ENCODE data around the gene C19orf25.

The C19orf25 gene

GRCh38 chr19:1456121-1456900 is 22.7 kb downstream of the C19orf25 start:
- no peak for ATAC-seq
- no peak for TF ChIP-seq ZNF565 (CRISPR knock-in tag; conservative IDR thresholded peaks at IDR 0.05; ENCODE audit: low read depth)
- TF ChIP-seq SNAI2 (CRISPR knock-in tag; IDR thresholded peaks at IDR 0.05): no peak
- TF ChIP-seq ZFP3 (CRISPR knock-in tag; IDR thresholded peaks at IDR 0.05): no peak
- TF ChIP-seq RARB (CRISPR knock-in tag; IDR thresholded peaks at IDR 0.05): no peak
- TF ChIP-seq CREB5 (CRISPR knock-in tag; IDR thresholded peaks at IDR 0.05; ENCODE audit: low read depth): no peak

GRCh38 chr19:1455336-1456120 is 23.5 kb downstream of the C19orf25 start:
- no peak for TF ChIP-seq OSR1 (CRISPR knock-in tag; IDR thresholded peaks at IDR 0.05)
- no peak for TF ChIP-seq ZC3H10 (CRISPR knock-in tag; IDR thresholded peaks at IDR 0.05)
- TF ChIP-seq TCF4 (CRISPR knock-in tag; IDR thresholded peaks at IDR 0.05; ENCODE audit: borderline replicate concordance): no peak
- no peak for TF ChIP-seq GLIS3 (CRISPR knock-in tag; IDR thresholded peaks at IDR 0.05)
- TF ChIP-seq ZNF70 (CRISPR knock-in tag; IDR thresholded peaks at IDR 0.05): no peak
- TF ChIP-seq CSRNP3 (CRISPR knock-in tag; IDR thresholded peaks at IDR 0.05): no peak
- no peak for TF ChIP-seq ARNTL (CRISPR knock-in tag; IDR thresholded peaks at IDR 0.05; ENCODE audit: borderline replicate concordance, low read depth)
- TF ChIP-seq TOX (CRISPR knock-in tag; IDR thresholded peaks at IDR 0.05; ENCODE audit: borderline replicate concordance): no peak
- TF ChIP-seq RARB (CRISPR knock-in tag; IDR thresholded peaks at IDR 0.05): no peak
- TF ChIP-seq ZNF565 (CRISPR knock-in tag; conservative IDR thresholded peaks at IDR 0.05; ENCODE audit: low read depth): no peak
- no peak for TF ChIP-seq ZFP30 (CRISPR knock-in tag; IDR thresholded peaks at IDR 0.05)
- no peak for TF ChIP-seq ESRRG (CRISPR knock-in tag; IDR thresholded peaks at IDR 0.05)
- TF ChIP-seq CREB5 (CRISPR knock-in tag; IDR thresholded peaks at IDR 0.05; ENCODE audit: low read depth): no peak
- TF ChIP-seq PATZ1 (CRISPR knock-in tag; IDR thresholded peaks at IDR 0.05; ENCODE audit: borderline replicate concordance): no peak
- TF ChIP-seq ISL1 (CRISPR knock-in tag; IDR thresholded peaks at IDR 0.05): no peak
- TF ChIP-seq PPARA (CRISPR knock-in tag; IDR thresholded peaks at IDR 0.05; ENCODE audit: borderline replicate concordance): no peak
- no peak for TF ChIP-seq SNAI2 (CRISPR knock-in tag; IDR thresholded peaks at IDR 0.05)
- no peak for TF ChIP-seq BACH2 (CRISPR knock-in tag; IDR thresholded peaks at IDR 0.05; ENCODE audit: borderline replicate concordance)
- no peak for TF ChIP-seq POU6F1 (CRISPR knock-in tag; IDR thresholded peaks at IDR 0.05; ENCODE audit: borderline replicate concordance, low read depth)
- no peak for TF ChIP-seq ZFP3 (CRISPR knock-in tag; IDR thresholded peaks at IDR 0.05)
- ATAC-seq: peak; percentile 47

- ATAC-seq: no peak
- no peak for TF ChIP-seq ARNTL (CRISPR knock-in tag; IDR thresholded peaks at IDR 0.05; ENCODE audit: borderline replicate concordance, low read depth)
- no peak for TF ChIP-seq ZFP30 (CRISPR knock-in tag; IDR thresholded peaks at IDR 0.05)
- TF ChIP-seq CSDC2 (CRISPR knock-in tag; IDR thresholded peaks at IDR 0.05): no peak
- no peak for TF ChIP-seq ZFP3 (CRISPR knock-in tag; IDR thresholded peaks at IDR 0.05)
- TF ChIP-seq ZNF8 (CRISPR knock-in tag; IDR thresholded peaks at IDR 0.05): no peak
- no peak for TF ChIP-seq TSHZ2 (CRISPR knock-in tag; IDR thresholded peaks at IDR 0.05)
- no peak for TF ChIP-seq PPARA (CRISPR knock-in tag; IDR thresholded peaks at IDR 0.05; ENCODE audit: borderline replicate concordance)
- TF ChIP-seq OSR1 (CRISPR knock-in tag; IDR thresholded peaks at IDR 0.05): no peak
- no peak for TF ChIP-seq BACH2 (CRISPR knock-in tag; IDR thresholded peaks at IDR 0.05; ENCODE audit: borderline replicate concordance)
- no peak for TF ChIP-seq PATZ1 (CRISPR knock-in tag; IDR thresholded peaks at IDR 0.05; ENCODE audit: borderline replicate concordance)
Observed at GRCh38 chr19:1455002-1455335, 24.0 kb downstream of the C19orf25 start.

Data from SK-N-SH treated with all-trans-retinoic acid at 6 μM for 48 hours (cell line).